ENCODE data around the gene DNAJB1. TPM values are rescaled to one million over a fixed set of nuclear protein-coding genes. Genes with fewer than 3 reads are reported as not detected.

Gene DNAJB1
- total and polyA plus RNA-seq, 10 of the 15 experiments (the other 5 are each of a cell fraction or from before 2014, with no cell fraction given): 4.8 to 65.8 (median 34.9) TPM

DNA sequence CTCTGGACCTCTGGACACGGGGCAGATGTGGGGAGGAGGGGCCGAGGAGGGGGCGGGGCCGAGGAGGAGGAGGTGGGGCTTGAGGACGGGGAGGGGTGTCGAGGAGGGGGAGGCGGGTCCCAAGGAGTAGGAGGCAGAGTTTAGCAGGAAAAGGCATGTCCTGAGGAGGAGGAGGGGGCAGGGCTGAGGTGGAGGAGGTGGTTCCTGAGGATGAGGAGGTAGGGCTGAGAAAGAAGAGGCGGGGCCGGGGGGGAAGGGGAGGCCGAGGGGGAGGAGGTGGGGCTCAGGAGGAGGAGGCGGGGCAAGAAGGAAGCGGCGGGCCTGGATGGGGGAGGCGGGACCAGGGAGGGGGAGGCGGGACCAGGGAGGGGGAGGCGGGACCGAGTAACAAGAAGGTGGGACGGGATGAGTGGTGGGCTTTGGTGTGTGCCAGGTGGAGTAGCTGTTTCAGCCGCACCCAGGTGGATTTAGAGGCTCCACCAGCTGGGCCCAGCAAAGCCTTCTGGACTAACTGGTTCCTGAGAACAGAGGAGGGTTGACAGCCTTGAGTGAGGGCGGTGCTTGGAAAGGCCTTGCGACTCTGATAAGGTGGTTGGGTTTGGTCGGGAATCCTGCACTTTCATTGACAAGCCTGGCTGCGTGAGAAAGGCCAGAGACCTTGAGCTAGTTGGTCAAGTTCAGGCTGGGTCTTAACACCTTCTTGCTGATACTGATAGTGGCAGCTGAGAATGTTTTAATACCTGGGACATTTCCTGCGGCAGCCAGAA is 18.9 kb upstream of the DNAJB1 start:
- ATAC-seq: peak; percentile 85
- H3K4me2 ChIP-seq (ENCODE audit: control insufficient read depth, insufficient read depth): no peak overlapping the region

DNA sequence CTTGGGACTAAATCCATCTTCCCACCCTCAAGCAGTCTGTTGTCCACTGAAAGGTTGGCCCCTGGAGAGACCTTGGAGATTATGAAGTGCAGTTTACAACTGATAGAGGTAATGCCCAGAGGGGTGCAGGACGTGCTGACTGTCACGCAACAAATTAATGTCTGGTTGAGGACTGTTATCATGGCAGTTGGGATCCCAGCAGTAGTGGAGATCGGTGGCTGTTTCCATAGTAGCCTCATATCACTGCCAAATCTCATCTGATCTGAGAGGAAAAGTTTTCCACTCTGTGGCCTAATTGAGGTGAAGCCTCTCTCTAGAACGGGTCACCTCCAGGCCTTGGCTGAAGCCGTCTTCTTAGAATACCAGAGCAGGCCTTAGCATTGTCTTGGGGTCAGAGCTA is 15.3 kb upstream of the DNAJB1 start:
- ATAC-seq (no peak), DNase-seq (ENCODE audit: low read depth, low spot score) (no peak), FAIRE-seq (no peak)
- Histone ChIP-seq H3K9me3 (replicated peaks; ENCODE audit: control insufficient read depth, insufficient read depth, low read length) (no peaks in the 10 kb centered on the region), H3K4me1 (ENCODE audit: control insufficient read depth, insufficient read depth, low read length) (peaks cover 5% of the 10 kb centered on the region; the same call in 1 of the 2 replicates), H3K9ac (ENCODE audit: control insufficient read depth, insufficient read depth, low read length) (no peak overlapping the region), H3K4me3 (no peak overlapping the region), H3K27me3 (replicated peaks in 1 of 2; ENCODE audit: control insufficient read depth in 2 of 2, insufficient read depth in 2 of 2, low read length in 1 of 2) (no peaks in the 10 kb centered on the region), H3K79me2 (ENCODE audit: control insufficient read depth, insufficient read depth, low read length) (peaks cover 17% of the 10 kb centered on the region), H3K36me3 (ENCODE audit: control insufficient read depth in 2 of 2, insufficient read depth in 2 of 2, low read length in 1 of 2) (peaks cover 0 to 5% of the 10 kb centered on the region in 2 experiments; a peak in 1 of 4 replicates), H4K20me1 (ENCODE audit: control insufficient read depth, insufficient read depth) (no peaks in the 10 kb centered on the region), H3K4me2 (ENCODE audit: control insufficient read depth, insufficient read depth) (no peak overlapping the region), H3K27ac (ENCODE audit: control insufficient read depth, insufficient read depth) (no peak overlapping the region), H2AFZ (ENCODE audit: control insufficient read depth, low read depth, low read length) (no peak overlapping the region)
- ChIA-PET SMC1A (ENCODE audit: uncharacterized antibody, unreplicated experiment) (no interaction called here), CTCF (interaction anchor here (2.5 kb wide), 1 partner anchor 24 kb away, joined by 8 read pairs; no protein-coding TSS in a partner anchor), RAD21 (ENCODE audit: unreplicated experiment) (no interaction called here), POLR2A (no interaction called here)
- WGBS (ENCODE audit: insufficient coverage, insufficient replicate concordance, low lambda C conversion rate, missing lambda C conversion rate): 96% methylated on average over 5 of the region's 5 CpGs
- in situ Hi-C loops (cut with MboI): no loop called here
- intact Hi-C loops (cut with micrococcal nuclease; ENCODE audit: unreplicated experiment): no loop called here
- BruUV-seq (replicated peaks): no TSS peak
- TF ChIP-seq CEBPB (IDR thresholded peaks at IDR 0.05; ENCODE audit: borderline replicate concordance in 1 of 2, low read depth in 2 of 2, low read length in 2 of 2): no peak
- TF ChIP-seq ZNF622 (IDR thresholded peaks at IDR 0.05): no peak
- TF ChIP-seq SPI1 (IDR thresholded peaks at IDR 0.05; ENCODE audit: borderline replicate concordance, insufficient read depth, low read depth, low read length): no peak
- TF ChIP-seq NR2F1 (conservative IDR thresholded peaks at IDR 0.05): no peak
- no peak for TF ChIP-seq NRF1 (conservative IDR thresholded peaks at IDR 0.05; ENCODE audit: low read depth, low read length)
- no peak for TF ChIP-seq LARP7 (IDR thresholded peaks at IDR 0.05)
- TF ChIP-seq, protein P1, sequence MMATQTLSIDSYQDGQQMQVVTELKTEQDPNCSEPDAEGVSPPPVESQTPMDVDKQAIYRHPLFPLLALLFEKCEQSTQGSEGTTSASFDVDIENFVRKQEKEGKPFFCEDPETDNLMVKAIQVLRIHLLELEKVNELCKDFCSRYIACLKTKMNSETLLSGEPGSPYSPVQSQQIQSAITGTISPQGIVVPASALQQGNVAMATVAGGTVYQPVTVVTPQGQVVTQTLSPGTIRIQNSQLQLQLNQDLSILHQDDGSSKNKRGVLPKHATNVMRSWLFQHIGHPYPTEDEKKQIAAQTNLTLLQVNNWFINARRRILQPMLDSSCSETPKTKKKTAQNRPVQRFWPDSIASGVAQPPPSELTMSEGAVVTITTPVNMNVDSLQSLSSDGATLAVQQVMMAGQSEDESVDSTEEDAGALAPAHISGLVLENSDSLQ (IDR thresholded peaks at IDR 0.05): no peak
- TF ChIP-seq, protein P2, sequence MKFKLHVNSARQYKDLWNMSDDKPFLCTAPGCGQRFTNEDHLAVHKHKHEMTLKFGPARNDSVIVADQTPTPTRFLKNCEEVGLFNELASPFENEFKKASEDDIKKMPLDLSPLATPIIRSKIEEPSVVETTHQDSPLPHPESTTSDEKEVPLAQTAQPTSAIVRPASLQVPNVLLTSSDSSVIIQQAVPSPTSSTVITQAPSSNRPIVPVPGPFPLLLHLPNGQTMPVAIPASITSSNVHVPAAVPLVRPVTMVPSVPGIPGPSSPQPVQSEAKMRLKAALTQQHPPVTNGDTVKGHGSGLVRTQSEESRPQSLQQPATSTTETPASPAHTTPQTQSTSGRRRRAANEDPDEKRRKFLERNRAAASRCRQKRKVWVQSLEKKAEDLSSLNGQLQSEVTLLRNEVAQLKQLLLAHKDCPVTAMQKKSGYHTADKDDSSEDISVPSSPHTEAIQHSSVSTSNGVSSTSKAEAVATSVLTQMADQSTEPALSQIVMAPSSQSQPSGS (IDR thresholded peaks at IDR 0.05; ENCODE audit: low read length): no peak
- TF ChIP-seq SREBF1 (IDR thresholded peaks at IDR 0.05; ENCODE audit: low read length): no peak
- no peak for TF ChIP-seq CBFB (IDR thresholded peaks at IDR 0.05; ENCODE audit: low read depth)
- TF ChIP-seq EZH2 (IDR thresholded peaks at IDR 0.05; ENCODE audit: borderline replicate concordance, control insufficient read depth, low read depth, low read length): no peak

More for the DNA sequence above, 18.9 kb upstream of the DNAJB1 start:
- in situ Hi-C loops (cut with MboI) (no loop called here), intact Hi-C loops (cut with micrococcal nuclease; ENCODE audit: unreplicated experiment) (no loop called here)
- H3K9me3 ChIP-seq (replicated peaks; ENCODE audit: control insufficient read depth, insufficient read depth, low read length): no peaks in the 10 kb centered on the region
- H3K9ac ChIP-seq (ENCODE audit: control insufficient read depth, insufficient read depth, low read length): no peak overlapping the region
- DNase-seq (ENCODE audit: low read depth, low spot score) (no peak), FAIRE-seq (no peak)
- no peak overlapping the region for H3K27ac ChIP-seq (ENCODE audit: control insufficient read depth, insufficient read depth)
- H3K79me2 ChIP-seq (ENCODE audit: control insufficient read depth, insufficient read depth, low read length): peaks cover 1% of the 10 kb centered on the region
- CTCF ChIA-PET: interaction anchor here (0.6 to 2.3 kb wide), 3 partner anchors 20 to 564 kb away, joined by 3 to 7 read pairs (median 3); no protein-coding TSS in a partner anchor
- 70% methylated on average over 6 of the region's 24 CpGs for WGBS (ENCODE audit: insufficient coverage, insufficient replicate concordance, low lambda C conversion rate, missing lambda C conversion rate)
- POLR2A ChIA-PET: interaction anchor here (0.5 kb wide), 1 partner anchor 241 kb away, joined by 5 read pairs; no protein-coding TSS in a partner anchor
- BruUV-seq (replicated peaks): no TSS peak
- TF ChIP-seq IKZF2 (IDR thresholded peaks at IDR 0.05) (no peak), HCFC1 (IDR thresholded peaks at IDR 0.05; ENCODE audit: low read length) (no peak), RBBP5 (conservative IDR thresholded peaks at IDR 0.05) (no peak)
- no peaks in the 10 kb centered on the region for H3K4me1 ChIP-seq (ENCODE audit: control insufficient read depth, insufficient read depth, low read length)
- no peaks in the 10 kb centered on the region for H4K20me1 ChIP-seq (ENCODE audit: control insufficient read depth, insufficient read depth)
- no peaks in the 10 kb centered on the region for H3K27me3 ChIP-seq (replicated peaks in 1 of 2; ENCODE audit: control insufficient read depth in 2 of 2, insufficient read depth in 2 of 2, low read length in 1 of 2)
- peaks cover 0 to 5% of the 10 kb centered on the region in 2 experiments; a peak in 1 of 4 replicates for H3K36me3 ChIP-seq (ENCODE audit: control insufficient read depth in 2 of 2, insufficient read depth in 2 of 2, low read length in 1 of 2)
- RAD21 ChIA-PET (ENCODE audit: unreplicated experiment): no interaction called here
- H2AFZ ChIP-seq (ENCODE audit: control insufficient read depth, low read depth, low read length): no peak overlapping the region
- H3K4me3 ChIP-seq: no peak overlapping the region
- SMC1A ChIA-PET (ENCODE audit: uncharacterized antibody, unreplicated experiment): no interaction called here
